Neuronal stem cell (in vitro differentiated cells): ENCODE results near the gene FIZ1.
A peak's percentile ranks its signal among the peaks of the same experiment; 100 is the strongest.

Experiments
- DNase-seq: peaks from one replicate; pipeline ENCODE4 v3.0.0-alpha.2; 2013; ENCODE audit warnings: low spot score
- H2AFZ ChIP-seq: one replicate; pipeline ENCODE4 v1.6.1; 2013; ENCODE audit warnings: mild to moderate bottlenecking, low read length, inconsistent platforms
- H2AK5ac ChIP-seq: 2 replicates; pipeline ENCODE4 v1.6.1; 2013; ENCODE audit warnings: low read depth, mild to moderate bottlenecking, inconsistent platforms, low read length, moderate library complexity, mixed read lengths
- H2BK120ac ChIP-seq: 2 replicates; pipeline ENCODE4 v1.6.1; 2013; ENCODE audit warnings: low read depth, mild to moderate bottlenecking, inconsistent platforms, low read length, moderate library complexity, mixed read lengths
- H2BK12ac ChIP-seq: one replicate; pipeline ENCODE4 v1.6.1; 2013; ENCODE audit warnings: low read length, inconsistent platforms
- H2BK15ac ChIP-seq: 2 replicates; pipeline ENCODE4 v1.6.1; 2013; ENCODE audit warnings: mild to moderate bottlenecking, low read length, inconsistent platforms, mixed read lengths
- H2BK5ac ChIP-seq: one replicate; pipeline ENCODE4 v1.6.1; 2013; ENCODE audit warnings: inconsistent platforms, mild to moderate bottlenecking, low read length, moderate library complexity
- H3K14ac ChIP-seq: one replicate; pipeline ENCODE4 v1.6.1; 2013; ENCODE audit warnings: low read length, inconsistent platforms
- H3K18ac ChIP-seq: 2 replicates; pipeline ENCODE4 v1.6.1; 2013; ENCODE audit warnings: low read length, inconsistent platforms
- H3K23ac ChIP-seq: 2 replicates; pipeline ENCODE4 v1.6.1; 2013; ENCODE audit warnings: low read depth, mild to moderate bottlenecking, mixed read lengths, low read length, inconsistent platforms; ENCODE audit not compliant: poor library complexity
- H3K27ac ChIP-seq: replicated peaks from 3 replicates; pipeline ENCODE4 v1.5.1; 2013; ENCODE audit warnings: low read length, inconsistent platforms
- H3K27me3 ChIP-seq, 3 experiments: 2 replicates each; pipeline ENCODE4 v1.6.1; 2013; ENCODE audit warnings: low read length in 3 of 3, mild to moderate bottlenecking in 2 of 3, inconsistent platforms in 1 of 3, low read depth in 1 of 3, mixed read lengths in 1 of 3, moderate library complexity in 1 of 3; ENCODE audit not compliant: control insufficient read depth in 3 of 3, insufficient read depth in 3 of 3
- H3K36me3 ChIP-seq, 2 donors: replicated peaks in 1 of 2; 2 replicates each; pipeline ENCODE4 v1.6.1; 2013; ENCODE audit warnings: low read length in 2 of 2; ENCODE audit not compliant: control insufficient read depth in 2 of 2, insufficient read depth in 2 of 2
- H3K4ac ChIP-seq: 2 replicates; pipeline ENCODE4 v1.6.1; 2013; ENCODE audit warnings: inconsistent platforms, mild to moderate bottlenecking, low read length, moderate library complexity
- H3K4me1 ChIP-seq, 2 donors: 1 replicate in 1 of 2; 2 replicates in 1 of 2; pipeline ENCODE4 v1.6.1; 2013; ENCODE audit warnings: low read length in 2 of 2, low read depth in 1 of 2; ENCODE audit not compliant: control insufficient read depth in 2 of 2, insufficient read depth in 1 of 2
- H3K4me2 ChIP-seq: one replicate; pipeline ENCODE4 v1.6.1; 2013; ENCODE audit warnings: mild to moderate bottlenecking, low read length, inconsistent platforms; ENCODE audit not compliant: insufficient read depth, poor library complexity, severe bottlenecking
- H3K4me3 ChIP-seq, 2 donors: 2 replicates each; pipeline ENCODE4 v1.5.1; 2013; ENCODE audit warnings: low read length in 2 of 2, mild to moderate bottlenecking in 2 of 2, inconsistent platforms in 1 of 2, moderate library complexity in 1 of 2
- H3K79me1 ChIP-seq: one replicate; pipeline ENCODE4 v1.6.1; 2013; ENCODE audit warnings: low read depth, mild to moderate bottlenecking, inconsistent platforms, low read length, moderate library complexity
- H3K9ac ChIP-seq: one replicate; pipeline ENCODE4 v1.6.1; 2013; ENCODE audit warnings: mild to moderate bottlenecking, low read depth, low read length, inconsistent platforms; ENCODE audit not compliant: poor library complexity
- H3K9me3 ChIP-seq, 2 donors: replicated peaks in 1 of 2; 2 replicates each; pipeline versions ENCODE3 to v1.6.1; 2013; ENCODE audit warnings: low read length in 2 of 2, mild to moderate bottlenecking in 2 of 2, inconsistent platforms in 1 of 2, low read depth in 1 of 2, mixed read lengths in 1 of 2, moderate library complexity in 1 of 2; ENCODE audit not compliant: control insufficient read depth in 2 of 2, insufficient read depth in 1 of 2
- H4K8ac ChIP-seq: one replicate; pipeline ENCODE4 v1.6.1; 2013; ENCODE audit warnings: low read depth, mild to moderate bottlenecking, inconsistent platforms, low read length, moderate library complexity
- H4K91ac ChIP-seq: one replicate; pipeline ENCODE4 v1.6.1; 2013; ENCODE audit warnings: low read length, low read depth, mild to moderate bottlenecking, inconsistent platforms; ENCODE audit not compliant: poor library complexity
- WGBS, 2 donors: extraction: QIAGEN DNeasy Blood & Tissue Kit; methylation state at CpG; one replicate each; pipeline ENCODE4 v1.1.7; 2013; ENCODE audit warnings: missing lambda C conversion rate in 2 of 2, mixed read lengths in 1 of 2; ENCODE audit not compliant: insufficient read length in 2 of 2, insufficient replicate concordance in 1 of 2; ENCODE audit errors: extremely low coverage in 2 of 2; 5-methylcytosine and 5-hydroxymethylcytosine counted together

The FIZ1 gene

DNA sequence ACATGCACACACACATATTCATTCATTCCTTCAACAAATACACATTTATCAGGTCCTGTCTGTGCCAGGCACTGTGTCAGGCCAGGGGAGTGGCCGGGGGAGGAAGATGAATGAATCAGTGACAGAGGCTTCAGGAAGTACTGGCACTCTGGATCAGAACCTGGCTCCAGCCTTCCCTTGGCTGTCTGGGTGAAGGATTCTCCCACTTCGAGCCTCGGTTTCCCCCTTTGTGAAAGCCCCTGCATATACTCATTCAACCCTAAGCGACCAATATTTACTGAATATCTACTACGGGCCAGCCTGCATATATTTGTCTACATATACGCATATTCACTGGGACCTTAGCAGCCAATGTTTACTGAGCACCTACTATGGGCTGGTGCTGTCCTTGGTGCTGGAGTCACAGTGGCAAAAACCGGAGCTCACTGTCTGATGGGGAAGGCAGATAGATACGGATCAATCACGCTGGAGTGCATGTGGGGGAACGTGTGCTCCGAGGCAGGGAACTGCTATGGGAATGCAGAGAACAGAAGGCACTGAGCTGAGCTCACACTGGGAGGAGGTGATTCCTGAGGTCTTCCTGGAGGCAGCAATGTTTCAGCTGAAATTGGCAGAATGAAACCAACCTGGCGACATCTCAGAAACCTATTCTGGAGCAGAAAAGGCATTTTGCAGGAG is 18.0 kb downstream of the FIZ1 start:
- DNase-seq: no peak

DNA sequence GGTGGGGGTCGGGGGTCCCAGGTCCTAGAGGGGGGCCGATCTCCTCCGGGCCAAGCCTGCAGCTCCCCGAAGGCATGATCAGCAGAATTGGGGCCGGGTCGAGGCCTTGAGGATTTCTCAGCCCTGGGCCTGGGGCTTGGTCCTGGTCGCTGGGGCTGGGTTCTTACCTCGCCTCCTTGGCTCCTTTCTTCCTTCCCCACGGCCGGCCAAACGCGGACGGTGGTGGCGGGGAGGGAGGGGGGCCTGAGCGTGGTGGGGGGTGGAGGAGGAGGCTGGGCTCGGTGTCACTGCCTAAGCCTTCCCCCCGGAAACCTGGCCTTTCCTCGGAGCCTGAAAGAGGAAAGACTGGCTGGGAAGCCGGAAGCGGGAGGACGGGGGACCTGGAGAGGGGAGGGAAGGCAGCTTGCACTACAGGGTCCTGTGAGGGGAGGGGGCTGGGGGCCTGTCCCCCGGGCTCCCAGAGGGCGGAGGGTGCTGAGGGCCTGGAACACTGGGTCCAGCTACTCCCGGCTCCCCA is 18.6 kb downstream of the FIZ1 start, which contains the start of gene ZNF579:
ZNF579 (minus strand) TSS at position 221 of the 517 bp plus-strand sequence. CDS start 1,209 bp downstream, outside the sequence.
- H3K27me3 ChIP-seq: no peaks in the 10 kb centered on the region
- H3K4me3 ChIP-seq: peak within 1 kb of the TSS; percentile 93 to 99
- H2BK15ac ChIP-seq: peak within 1 kb of the TSS; percentile 92
- H2BK5ac ChIP-seq: peak within 1 kb of the TSS; percentile 99
- H3K18ac ChIP-seq: peak within 1 kb of the TSS; percentile 100
- peak within 1 kb of the TSS; percentile 86 for H2AFZ ChIP-seq
- H3K23ac ChIP-seq: peak within 1 kb of the TSS; percentile 98
- H3K9me3 ChIP-seq: no peaks in the 10 kb centered on the region
- peaks cover 4 to 5% of the 10 kb centered on the region in 2 donors for H3K4me1 ChIP-seq
- peak; percentile 77 for DNase-seq
- no peak within 1 kb of the TSS for H4K8ac ChIP-seq
- peaks cover 14% of the 10 kb centered on the region for H3K79me1 ChIP-seq
- WGBS, 2 donors: no CpG with 5 or more reads among the region's 24 CpGs
- peak within 1 kb of the TSS; percentile 53 for H4K91ac ChIP-seq
- H3K9ac ChIP-seq: peak within 1 kb of the TSS; percentile 97
- H3K4me2 ChIP-seq: peak within 1 kb of the TSS; percentile 87
- H2BK12ac ChIP-seq: no peak within 1 kb of the TSS
- H2AK5ac ChIP-seq: peak within 1 kb of the TSS; percentile 99
- H2BK120ac ChIP-seq: peak within 1 kb of the TSS; percentile 94
- H3K14ac ChIP-seq: peak within 1 kb of the TSS; percentile 82
- peak within 1 kb of the TSS; percentile 99 for H3K4ac ChIP-seq
- H3K36me3 ChIP-seq: peaks cover 18% of the 10 kb centered on the region in 2 donors
- peak within 1 kb of the TSS; percentile 92 for H3K27ac ChIP-seq

More for the DNA sequence above, 18.0 kb downstream of the FIZ1 start:
- Histone ChIP-seq H2AFZ (peak overlapping the region; percentile 86), H3K4me1 (peaks cover 8 to 9% of the 10 kb centered on the region in 2 donors), H2AK5ac (no peak overlapping the region), H3K9ac (no peak overlapping the region), H3K23ac (no peak overlapping the region), H3K4ac (no peak overlapping the region), H3K9me3 (no peaks in the 10 kb centered on the region), H2BK12ac (no peak overlapping the region), H3K18ac (peak overlapping the region; percentile 53), H2BK5ac (no peak overlapping the region), H3K36me3 (peaks cover 14 to 15% of the 10 kb centered on the region in 2 donors), H3K4me2 (peak overlapping the region; percentile 15), H2BK120ac (no peak overlapping the region), H4K8ac (no peak overlapping the region), H3K27ac (peak overlapping the region; percentile 18), H4K91ac (no peak overlapping the region), H2BK15ac (no peak overlapping the region), H3K79me1 (peaks cover 14% of the 10 kb centered on the region), H3K4me3 (peak overlapping the region; percentile 93 to 99), H3K27me3 (no peaks in the 10 kb centered on the region), H3K14ac (no peak overlapping the region)
- no CpG with 5 or more reads among the region's 12 CpGs for WGBS, 2 donors

DNA sequence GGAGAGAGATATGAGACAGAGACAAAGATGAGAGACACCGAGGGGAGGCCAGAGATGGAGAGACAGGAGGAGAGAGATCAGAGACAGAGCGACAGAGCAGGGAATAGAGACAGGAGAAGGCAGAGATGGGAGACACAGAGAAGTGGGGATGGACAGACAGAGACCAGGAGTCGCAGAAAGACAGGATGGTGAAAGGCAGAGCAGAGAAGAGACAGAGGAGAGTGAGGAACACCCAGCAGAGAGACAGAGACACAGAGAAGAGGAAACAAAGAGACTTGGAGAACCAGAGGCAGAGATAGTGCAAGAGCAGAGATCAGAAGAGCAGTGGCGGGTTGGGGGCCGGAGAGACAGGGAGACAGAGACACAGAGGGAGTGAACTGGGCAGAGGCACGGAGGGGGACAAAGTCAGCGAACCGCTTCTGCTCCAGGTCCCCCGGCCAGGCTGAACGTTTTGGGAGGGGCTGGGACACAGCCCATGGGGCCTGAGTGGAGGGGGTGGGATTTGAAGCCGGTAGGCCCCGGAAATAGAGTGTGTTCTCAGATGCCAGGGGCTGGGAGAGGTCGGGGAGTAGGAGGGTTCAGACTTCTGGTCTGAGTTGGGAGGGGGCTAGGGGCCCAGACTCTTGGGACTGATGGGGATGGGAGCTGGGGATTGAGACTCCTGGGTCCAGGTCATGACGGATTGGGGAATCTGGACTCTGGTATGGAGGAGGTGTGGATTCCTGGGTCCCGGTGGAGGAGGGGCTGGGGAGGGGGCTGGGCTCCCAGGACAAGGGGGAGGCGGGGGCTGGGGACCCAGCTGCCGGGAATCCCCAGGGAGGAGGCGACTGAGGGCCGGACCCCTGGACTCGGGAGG is 19.3 kb downstream of the FIZ1 start:
- peak overlapping the region; percentile 85 for H2AFZ ChIP-seq
- peak overlapping the region; percentile 98 for H3K23ac ChIP-seq
- H3K27ac ChIP-seq: peak overlapping the region; percentile 92
- no peak overlapping the region for H2BK12ac ChIP-seq
- H3K9me3 ChIP-seq: no peaks in the 10 kb centered on the region
- H3K9ac ChIP-seq: peak overlapping the region; percentile 97
- peak overlapping the region; percentile 100 for H3K18ac ChIP-seq
- H3K27me3 ChIP-seq: no peaks in the 10 kb centered on the region
- peaks cover 0 to 3% of the 10 kb centered on the region in 2 donors for H3K4me1 ChIP-seq
- H2AK5ac ChIP-seq: peak overlapping the region; percentile 99
- H3K4me2 ChIP-seq: peak overlapping the region; percentile 87
- DNase-seq: no peak
- H3K14ac ChIP-seq: peak overlapping the region; percentile 82
- H3K4me3 ChIP-seq: peak overlapping the region; percentile 93 to 99
- peak overlapping the region; percentile 53 for H4K91ac ChIP-seq
- no CpG with 5 or more reads among the region's 20 CpGs for WGBS, 2 donors
- peaks cover 18% of the 10 kb centered on the region in 2 donors for H3K36me3 ChIP-seq
- peaks cover 14% of the 10 kb centered on the region for H3K79me1 ChIP-seq
- H2BK120ac ChIP-seq: peak overlapping the region; percentile 94
- H3K4ac ChIP-seq: peak overlapping the region; percentile 99
- H4K8ac ChIP-seq: no peak overlapping the region
- peak overlapping the region; percentile 99 for H2BK5ac ChIP-seq
- peak overlapping the region; percentile 92 for H2BK15ac ChIP-seq
